ENCODE results near the gene ST14.

DNA sequence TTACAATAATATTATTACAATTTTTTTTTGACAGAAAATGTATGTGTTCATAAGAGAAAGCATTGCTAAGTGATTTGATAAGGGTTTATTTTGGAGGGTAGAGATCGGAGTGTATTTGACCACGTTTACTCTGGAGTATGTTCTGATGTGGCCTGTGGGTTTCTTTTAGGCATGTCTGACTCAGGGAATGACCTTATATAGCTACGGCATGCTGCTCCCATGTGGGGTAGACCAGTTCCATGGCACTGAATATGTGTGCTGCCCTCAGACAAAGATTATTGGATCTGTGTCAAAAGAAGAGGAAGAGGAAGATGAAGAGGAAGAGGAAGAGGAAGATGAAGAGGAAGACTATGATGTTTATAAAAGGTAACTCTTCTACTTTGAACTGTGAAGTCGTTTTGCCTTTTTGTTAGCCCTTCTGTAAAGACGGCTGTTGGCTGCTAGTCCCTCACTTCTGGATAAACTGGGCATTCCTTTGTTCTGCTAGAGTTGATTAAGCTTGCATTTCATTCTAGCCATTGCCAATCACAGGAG, 38.1 kb upstream of the ST14 start:
- TF ChIP-seq CTCF (IDR thresholded peaks at IDR 0.05) (no peak), POLR2A (IDR thresholded peaks at IDR 0.05; ENCODE audit: low read depth) (no peak)
